SK-N-SH (cell line): ENCODE results near the gene CRYBG2. TPM values are rescaled to one million over a fixed set of nuclear protein-coding genes. Genes with fewer than 3 reads are reported as not detected.
A peak's percentile ranks its signal among the peaks of the same experiment; 100 is the strongest.

Experiments
- CTCF ChIA-PET: fragments of 300-600, 350-600 bp; formaldehyde crosslinking; extraction: SDS; loops from one replicate; lab custom pipeline; 2021; lab: Yijun Ruan, JAX
- POLR2A ChIA-PET: fragments of 350-600 bp; sonication (Branson Sonifier 250); formaldehyde crosslinking; extraction: SDS; loops from one replicate; lab custom pipeline; 2020; ENCODE audit warnings: antibody characterized with exemption, inconsistent platforms; lab: Yijun Ruan, JAX
- DNase-seq: peaks from one replicate; pipeline ENCODE4 v3.0.0; 2012
- H2AFZ ChIP-seq: fragments of 200-600 bp; sonication (generic); 2 replicates; pipeline ENCODE4 v1.8.1; 2016; ENCODE audit warnings: antibody characterized with exemption, mild to moderate bottlenecking, low read depth
- H3F3A ChIP-seq: fragments of 200-600 bp; sonication (generic); replicated peaks from 2 replicates; pipeline ENCODE3; 2016; ENCODE audit warnings: antibody characterized with exemption, mild to moderate bottlenecking; ENCODE audit not compliant: insufficient read depth
- H3K27ac ChIP-seq, 2 experiments: fragments of 200-500 bp in 1 of 2; fragments of 200-600 bp in 1 of 2; sonication (Bioruptor generic) in 1 of 2; sonication (generic), shearing (Covaris generic) in 1 of 2; 2 replicates each; pipeline versions ENCODE4 v1.5.1 to v1.6.1; 2014 to 2016; ENCODE audit warnings: low read depth in 2 of 2, inconsistent platforms in 1 of 2, low read length in 1 of 2, mild to moderate bottlenecking in 1 of 2, mixed read lengths in 1 of 2
- H3K27me3 ChIP-seq: fragments of 200-600 bp; sonication (generic), shearing (Covaris generic); 2 replicates; pipeline ENCODE4 v1.6.1; 2016; ENCODE audit warnings: mixed run types; ENCODE audit not compliant: insufficient read depth
- H3K36me3 ChIP-seq, 2 experiments: fragments of 200-500 bp in 1 of 2; fragments of 200-600 bp in 1 of 2; sonication (Bioruptor generic) in 1 of 2; sonication (generic) in 1 of 2; replicated peaks in 1 of 2; 2 replicates each; pipeline versions ENCODE3 to v1.5.1; 2014 to 2016; ENCODE audit warnings: low read length in 1 of 2, mild to moderate bottlenecking in 1 of 2; ENCODE audit not compliant: insufficient read depth in 2 of 2, control insufficient read depth in 1 of 2
- H3K4me1 ChIP-seq, 2 experiments: fragments of 200-500 bp in 1 of 2; fragments of 200-600 bp in 1 of 2; sonication (Bioruptor generic) in 1 of 2; sonication (generic), shearing (Covaris generic) in 1 of 2; 2 replicates each; pipeline versions ENCODE4 v1.5.1 to v1.6.1; 2014 to 2016; ENCODE audit warnings: low read depth in 1 of 2, low read length in 1 of 2, mixed run types in 1 of 2; ENCODE audit not compliant: insufficient read depth in 2 of 2, control insufficient read depth in 1 of 2
- H3K4me2 ChIP-seq: fragments of 200-600 bp; sonication (generic), shearing (Covaris generic); 2 replicates; pipeline ENCODE4 v1.6.1; 2017; ENCODE audit warnings: mixed run types
- H3K4me3 ChIP-seq, 2 experiments: fragments of 200-500 bp in 1 of 2; fragments of 200-600 bp in 1 of 2; sonication (Bioruptor generic) in 1 of 2; sonication (generic), shearing (Covaris generic) in 1 of 2; 2 replicates each; pipeline versions ENCODE4 v1.5.1 to v1.8.1; 2014 to 2016; ENCODE audit warnings: low read depth in 2 of 2, inconsistent platforms in 1 of 2, low read length in 1 of 2, mild to moderate bottlenecking in 1 of 2, mixed read lengths in 1 of 2, moderate library complexity in 1 of 2
- H3K79me2 ChIP-seq: fragments of 200-600 bp; sonication (generic); 2 replicates; pipeline ENCODE4 v1.8.1; 2017; ENCODE audit warnings: mild to moderate bottlenecking; ENCODE audit not compliant: insufficient read depth
- H3K9ac ChIP-seq: fragments of 200-600 bp; sonication (generic); 2 replicates; pipeline ENCODE4 v1.6.1; 2017; ENCODE audit warnings: mixed run types
- H3K9me2 ChIP-seq: fragments of 200-600 bp; sonication (generic); 2 replicates; pipeline ENCODE4 v1.6.1; 2017; ENCODE audit warnings: mixed run types
- H3K9me3 ChIP-seq: fragments of 200-600 bp; sonication (generic); 2 replicates; pipeline ENCODE4 v1.6.1; 2017; ENCODE audit warnings: mixed run types, mild to moderate bottlenecking, moderate library complexity
- H4K20me1 ChIP-seq: fragments of 200-600 bp; sonication (generic); 2 replicates; pipeline ENCODE4 v1.6.1; 2017; ENCODE audit warnings: mild to moderate bottlenecking, mixed run types; ENCODE audit not compliant: insufficient read depth
- CHD2 ChIP-seq: fragments of 150-350 bp; IDR thresholded peaks from 2 replicates; pipeline ENCODE4 v1.6.1; 2018; ENCODE audit warnings: low read length; ENCODE audit not compliant: partially characterized antibody
- CTCF ChIP-seq: fragments of 200-600 bp; sonication (generic); IDR thresholded peaks from 2 replicates; pipeline ENCODE4 v1.6.1; 2017; ENCODE audit warnings: antibody characterized with exemption, mild to moderate bottlenecking, moderate library complexity
- FOSL2 ChIP-seq: IDR thresholded peaks from 2 replicates; pipeline ENCODE4 v1.4.0; 2012; ENCODE audit warnings: low read depth, mild to moderate bottlenecking, moderate library complexity, borderline replicate concordance
- GABPA ChIP-seq: IDR thresholded peaks from 2 replicates; pipeline ENCODE4 v1.4.0; 2012; ENCODE audit warnings: low read depth, mild to moderate bottlenecking
- JUND ChIP-seq: IDR thresholded peaks from 2 replicates; pipeline ENCODE4 v1.4.0; 2012
- NFIC ChIP-seq: IDR thresholded peaks from 2 replicates; pipeline ENCODE4 v1.4.0; 2012; ENCODE audit warnings: borderline replicate concordance
- NRF1 ChIP-seq: IDR thresholded peaks from 2 replicates; pipeline ENCODE4 v1.6.1; 2012; ENCODE audit warnings: low read depth, mild to moderate bottlenecking, low read length
- PBX3 ChIP-seq: IDR thresholded peaks from 2 replicates; pipeline ENCODE4; 2012
- POLR2AphosphoS5 ChIP-seq: IDR thresholded peaks from 2 replicates; pipeline ENCODE4 v1.6.1; 2012; ENCODE audit warnings: low read depth, low read length
- RCOR1 ChIP-seq: fragments of 150-350 bp; IDR thresholded peaks from 2 replicates; pipeline ENCODE4 v1.6.1; 2017; ENCODE audit warnings: antibody characterized with exemption, low read length
- TAF1 ChIP-seq: IDR thresholded peaks from 2 replicates; pipeline ENCODE4 v1.6.1; 2012; ENCODE audit warnings: low read depth, mild to moderate bottlenecking, low read length, moderate library complexity, borderline replicate concordance
- TEAD4 ChIP-seq: IDR thresholded peaks from 2 replicates; pipeline ENCODE4 v1.4.0; 2012; ENCODE audit warnings: mild to moderate bottlenecking, borderline replicate concordance; ENCODE audit not compliant: insufficient read depth
- USF1 ChIP-seq: IDR thresholded peaks from 2 replicates; pipeline ENCODE4 v1.4.0; 2012; ENCODE audit warnings: low read depth, borderline replicate concordance
- YY1 ChIP-seq: IDR thresholded peaks from 2 replicates; pipeline ENCODE4 v1.4.0; 2012; ENCODE audit warnings: low read depth, mild to moderate bottlenecking
- WGBS: methylation state at CpG from one replicate; pipeline ENCODE4 v1.1.6; 2017; ENCODE audit warnings: low lambda C conversion rate; 5-methylcytosine and 5-hydroxymethylcytosine counted together
- polyA plus RNA-seq, 3 experiments: library from polyadenylated mRNA; depleted of rRNA; stranded (reverse); fragments of >200 nt; gene quantifications; 2 replicates each; pipeline ENCODE4 v1.2.3, GENCODE V29; 2012
- TF ChIP-seq, protein P1 (sequence below): fragments of 150-350 bp; IDR thresholded peaks from 2 replicates; pipeline ENCODE4 v1.6.1; 2017; ENCODE audit warnings: antibody characterized with exemption, low read length, low read depth, borderline replicate concordance
- TF ChIP-seq, protein P2 (sequence below): IDR thresholded peaks from 2 replicates; pipeline ENCODE4 v1.4.0; 2012; ENCODE audit warnings: low read depth
- TF ChIP-seq, protein P3 (sequence below): fragments of 150-350 bp; IDR thresholded peaks from 2 replicates; pipeline ENCODE4 v1.6.1; 2016; ENCODE audit warnings: mild to moderate bottlenecking, low read depth, low read length

Gene CRYBG2
- polyA plus RNA-seq, 1 of the 3 experiments (the other 2 are of a cell fraction), result 0.08 TPM

DNA sequence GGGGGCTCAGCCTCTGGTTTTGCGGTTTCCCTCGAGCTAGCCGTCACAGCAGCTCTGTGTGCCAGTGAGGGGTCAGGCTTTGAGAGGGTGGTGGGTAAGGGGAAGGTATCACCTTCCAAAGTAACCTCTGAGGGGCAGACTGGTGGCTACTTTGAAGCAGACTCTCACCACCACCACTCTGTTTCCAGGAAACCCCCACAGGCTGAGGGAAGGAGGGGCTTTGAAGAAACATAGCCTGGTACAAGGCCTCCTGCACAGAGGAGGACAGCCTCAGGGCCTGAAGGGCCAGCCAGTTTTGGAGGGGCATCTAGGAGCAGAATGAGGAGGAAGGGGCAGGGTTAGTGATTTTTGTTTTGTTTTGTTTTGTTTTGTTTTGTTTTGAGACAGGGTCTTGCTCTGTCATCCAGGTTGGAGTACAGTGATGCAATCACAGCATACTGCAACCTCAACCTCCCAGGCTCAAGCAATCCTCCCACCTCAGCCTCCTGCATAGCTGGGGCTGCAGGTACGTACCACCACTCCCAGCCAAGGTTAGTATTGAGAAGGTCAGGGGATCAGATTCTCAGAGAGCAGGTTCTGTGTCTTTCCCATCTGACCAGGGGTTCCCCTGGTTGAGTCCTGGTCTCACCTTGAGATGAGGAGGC is 35.8 kb upstream of the CRYBG2 start (continued):
- TF ChIP-seq TEAD4 (no peak), CHD2 (no peak), GABPA (no peak), PBX3 (no peak)
- TF ChIP-seq, protein P1, sequence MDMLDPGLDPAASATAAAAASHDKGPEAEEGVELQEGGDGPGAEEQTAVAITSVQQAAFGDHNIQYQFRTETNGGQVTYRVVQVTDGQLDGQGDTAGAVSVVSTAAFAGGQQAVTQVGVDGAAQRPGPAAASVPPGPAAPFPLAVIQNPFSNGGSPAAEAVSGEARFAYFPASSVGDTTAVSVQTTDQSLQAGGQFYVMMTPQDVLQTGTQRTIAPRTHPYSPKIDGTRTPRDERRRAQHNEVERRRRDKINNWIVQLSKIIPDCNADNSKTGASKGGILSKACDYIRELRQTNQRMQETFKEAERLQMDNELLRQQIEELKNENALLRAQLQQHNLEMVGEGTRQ, result no peak
- TF ChIP-seq, all 33 proteins: peak for 0

- no peak for DNase-seq
Observed at GRCh38 chr1:26388791-26389445, 35.0 kb upstream of the CRYBG2 start.

DNA sequence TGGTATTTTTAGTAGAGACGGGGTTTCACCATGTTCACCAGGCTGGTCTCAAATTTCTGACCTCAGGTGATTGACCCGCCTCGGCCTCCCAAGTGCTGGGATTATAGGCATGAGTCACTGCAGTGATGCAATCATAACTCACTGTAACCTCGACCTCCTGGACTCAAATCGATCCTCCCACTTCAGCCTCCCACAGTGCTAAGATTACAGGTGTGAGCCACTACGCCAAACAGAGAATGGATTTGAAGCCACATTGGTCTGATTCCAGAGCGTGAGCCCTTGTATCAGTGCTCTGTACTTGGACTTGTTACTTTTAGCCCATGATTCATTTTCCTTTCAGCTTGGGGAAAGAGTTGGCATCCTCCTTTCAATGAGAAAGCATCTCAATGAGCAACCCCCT is 33.5 kb upstream of the CRYBG2 start:
- H3K4me3 ChIP-seq, result no peak overlapping the region
- no peak overlapping the region for H3K4me2 ChIP-seq
- H3K36me3 ChIP-seq, result no peaks in the 10 kb centered on the region
- 71% methylated on average over 6 of the region's 7 CpGs for WGBS
- ChIA-PET CTCF (no interaction called here), POLR2A (no interaction called here)
- H3K27ac ChIP-seq, result no peak overlapping the region
- no peaks in the 10 kb centered on the region for H3F3A ChIP-seq
- TF ChIP-seq USF1 (no peak), POLR2AphosphoS5 (no peak), FOSL2 (peak; percentile 15; the same call in 1 of the 2 replicates), TAF1 (no peak), JUND (no peak), CTCF (no peak), NRF1 (no peak), YY1 (no peak)
- TF ChIP-seq, protein P2, sequence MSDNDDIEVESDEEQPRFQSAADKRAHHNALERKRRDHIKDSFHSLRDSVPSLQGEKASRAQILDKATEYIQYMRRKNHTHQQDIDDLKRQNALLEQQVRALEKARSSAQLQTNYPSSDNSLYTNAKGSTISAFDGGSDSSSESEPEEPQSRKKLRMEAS, result no peak
- H3K9me2 ChIP-seq, result no peaks in the 10 kb centered on the region
- no peaks in the 10 kb centered on the region for H3K4me1 ChIP-seq
- no peaks in the 10 kb centered on the region for H3K79me2 ChIP-seq
- DNase-seq, result no peak
- no peak overlapping the region for H3K9ac ChIP-seq
- H4K20me1 ChIP-seq, result no peaks in the 10 kb centered on the region
- no peaks in the 10 kb centered on the region for H3K27me3 ChIP-seq
- H2AFZ ChIP-seq, result no peak overlapping the region
- no peaks in the 10 kb centered on the region for H3K9me3 ChIP-seq

More at GRCh38 chr1:26388791-26389445, 35.0 kb upstream of the CRYBG2 start:
- no peak overlapping the region for H3K4me3 ChIP-seq
- POLR2A ChIA-PET, result interaction anchor here (0.6 to 1.3 kb wide), 2 partner anchors 16 to 19 kb away, joined by 3 to 4 read pairs; no protein-coding TSS in a partner anchor
- no peak overlapping the region for H2AFZ ChIP-seq
- no peaks in the 10 kb centered on the region for H3K79me2 ChIP-seq
- H4K20me1 ChIP-seq, result no peaks in the 10 kb centered on the region
- TF ChIP-seq RCOR1 (no peak), POLR2AphosphoS5 (no peak), YY1 (no peak), NFIC (no peak), FOSL2 (no peak)
- TF ChIP-seq, protein P3, sequence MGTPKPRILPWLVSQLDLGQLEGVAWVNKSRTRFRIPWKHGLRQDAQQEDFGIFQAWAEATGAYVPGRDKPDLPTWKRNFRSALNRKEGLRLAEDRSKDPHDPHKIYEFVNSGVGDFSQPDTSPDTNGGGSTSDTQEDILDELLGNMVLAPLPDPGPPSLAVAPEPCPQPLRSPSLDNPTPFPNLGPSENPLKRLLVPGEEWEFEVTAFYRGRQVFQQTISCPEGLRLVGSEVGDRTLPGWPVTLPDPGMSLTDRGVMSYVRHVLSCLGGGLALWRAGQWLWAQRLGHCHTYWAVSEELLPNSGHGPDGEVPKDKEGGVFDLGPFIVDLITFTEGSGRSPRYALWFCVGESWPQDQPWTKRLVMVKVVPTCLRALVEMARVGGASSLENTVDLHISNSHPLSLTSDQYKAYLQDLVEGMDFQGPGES, result no peak
- H3K4me1 ChIP-seq, result no peaks in the 10 kb centered on the region
- no peaks in the 10 kb centered on the region for H3K9me3 ChIP-seq
- H3K9me2 ChIP-seq, result no peaks in the 10 kb centered on the region
- no peak overlapping the region for H3K9ac ChIP-seq
- no peaks in the 10 kb centered on the region for H3K36me3 ChIP-seq
- no peaks in the 10 kb centered on the region for H3K27me3 ChIP-seq
- H3K4me2 ChIP-seq, result no peak overlapping the region
- WGBS, result 84% methylated on average over 7 of the region's 7 CpGs
- CTCF ChIA-PET, result interaction anchor here (1.2 to 1.7 kb wide), 2 partner anchors 25 to 28 kb away, joined by 3 to 9 read pairs; no protein-coding TSS in a partner anchor
- no peaks in the 10 kb centered on the region for H3F3A ChIP-seq
- no peak overlapping the region for H3K27ac ChIP-seq
